Right lobe of liver (tissue), 4 donors: ENCODE measurements around the gene ACYP1.

ENCODE experiments used
- CTCF ChIP-seq, 4 donors: fragments of 200-600 bp in 3 of 4; fragments of 450-650 bp in 1 of 4; IDR thresholded peaks; one replicate each; pipeline versions ENCODE4 v1.5.1 to v1.8.0; 2016 to 2022; ENCODE audit warnings: antibody characterized with exemption in 4 of 4, mild to moderate bottlenecking in 2 of 4
- POLR2A ChIP-seq: fragments of 450-650 bp; IDR thresholded peaks from one replicate; pipeline ENCODE4 v1.6.1; 2017; ENCODE audit warnings: antibody characterized with exemption, mild to moderate bottlenecking
- donor health status: DM: no; HTN: no; CAD: no.
- donor health status: DM: no; HTN: no; CAD: no.
- donor health status: DM: no; HTN: yes; CAD: no.

- TF ChIP-seq CTCF (IDR thresholded peaks at IDR 0.05), result no peak
- no peak for TF ChIP-seq POLR2A
These were observed 17.9 kb upstream of the ACYP1 start for GRCh38 chr14:75081660-75082229.
